ENCODE measurements around the gene HDAC4. TPM values are rescaled to one million over a fixed set of nuclear protein-coding genes. Genes with fewer than 3 reads are reported as not detected.

Gene HDAC4
- total RNA-seq, 6 donors from 2014 or later, result 16.1 to 108 (median 45.0) TPM

- Histone ChIP-seq H3K4me1 (peaks cover 35 to 54% (median 49%) of the 10 kb centered on the region in 4 donors), H3K27ac (peak overlapping the region in 2 of 4 donors; percentile 74 to 83), H3K27me3 (no peaks in the 10 kb centered on the region), H3K4me3 (no peak overlapping the region), H3K36me3 (no peaks in the 10 kb centered on the region), H3K9me3 (no peaks in the 10 kb centered on the region)
- WGBS, 2 donors, result 66 to 67% methylated on average over 11 of the region's 11 CpGs
- TF ChIP-seq EP300 (IDR thresholded peaks at IDR 0.05), result no peak
- no peak for TF ChIP-seq POLR2A (IDR thresholded peaks at IDR 0.05)
- no peak for TF ChIP-seq POLR2AphosphoS5 (IDR thresholded peaks at IDR 0.05)
- no peak for TF ChIP-seq CTCF (IDR thresholded peaks at IDR 0.05)
- no peak for ATAC-seq (ENCODE audit: low FRiP score in 2 of 2)
- DNase-seq, result no peak
These were observed 171.1 kb downstream of the HDAC4 start for GRCh38 chr2:239229545-239230279.

GRCh38 chr2:239227661-239228371 is 173.0 kb downstream of the HDAC4 start:
- Histone ChIP-seq H3K27ac (peak overlapping the region in 2 of 4 donors; percentile 23 to 61), H3K4me3 (no peak overlapping the region), H3K9me3 (no peaks in the 10 kb centered on the region), H3K27me3 (no peaks in the 10 kb centered on the region), H3K4me1 (peaks cover 45 to 69% (median 62%) of the 10 kb centered on the region in 4 donors), H3K36me3 (no peaks in the 10 kb centered on the region)
- DNase-seq, result no peak
- no peak for TF ChIP-seq POLR2A (IDR thresholded peaks at IDR 0.05)
- no peak for TF ChIP-seq CTCF (IDR thresholded peaks at IDR 0.05)
- no peak for TF ChIP-seq POLR2AphosphoS5 (IDR thresholded peaks at IDR 0.05)
- TF ChIP-seq EP300 (IDR thresholded peaks at IDR 0.05), result no peak
- 81 to 96% methylated on average over 9 to 14 of the region's 14 CpGs for WGBS, 2 donors
- no peak for ATAC-seq (ENCODE audit: low FRiP score in 2 of 2)

GRCh38 chr2:239226677-239227581 is 173.9 kb downstream of the HDAC4 start:
- TF ChIP-seq POLR2A (IDR thresholded peaks at IDR 0.05) (no peak), POLR2AphosphoS5 (IDR thresholded peaks at IDR 0.05) (no peak), CTCF (IDR thresholded peaks at IDR 0.05) (no peak), EP300 (IDR thresholded peaks at IDR 0.05) (no peak)
- peak in 1 of 2 donors; percentile 59 for DNase-seq
- ATAC-seq (ENCODE audit: low FRiP score in 2 of 2), result peak in 1 of 2 donors; percentile 9
- H3K36me3 ChIP-seq, result no peaks in the 10 kb centered on the region
- 81 to 82% methylated on average over 13 to 14 of the region's 17 CpGs for WGBS, 2 donors
- peak overlapping the region in 3 of 4 donors; percentile 23 to 93 (median 61) for H3K27ac ChIP-seq
- H3K4me1 ChIP-seq, result peaks cover 54 to 78% (median 67%) of the 10 kb centered on the region in 4 donors
- no peak overlapping the region for H3K4me3 ChIP-seq
- H3K9me3 ChIP-seq, result no peaks in the 10 kb centered on the region
- no peaks in the 10 kb centered on the region for H3K27me3 ChIP-seq

DNA sequence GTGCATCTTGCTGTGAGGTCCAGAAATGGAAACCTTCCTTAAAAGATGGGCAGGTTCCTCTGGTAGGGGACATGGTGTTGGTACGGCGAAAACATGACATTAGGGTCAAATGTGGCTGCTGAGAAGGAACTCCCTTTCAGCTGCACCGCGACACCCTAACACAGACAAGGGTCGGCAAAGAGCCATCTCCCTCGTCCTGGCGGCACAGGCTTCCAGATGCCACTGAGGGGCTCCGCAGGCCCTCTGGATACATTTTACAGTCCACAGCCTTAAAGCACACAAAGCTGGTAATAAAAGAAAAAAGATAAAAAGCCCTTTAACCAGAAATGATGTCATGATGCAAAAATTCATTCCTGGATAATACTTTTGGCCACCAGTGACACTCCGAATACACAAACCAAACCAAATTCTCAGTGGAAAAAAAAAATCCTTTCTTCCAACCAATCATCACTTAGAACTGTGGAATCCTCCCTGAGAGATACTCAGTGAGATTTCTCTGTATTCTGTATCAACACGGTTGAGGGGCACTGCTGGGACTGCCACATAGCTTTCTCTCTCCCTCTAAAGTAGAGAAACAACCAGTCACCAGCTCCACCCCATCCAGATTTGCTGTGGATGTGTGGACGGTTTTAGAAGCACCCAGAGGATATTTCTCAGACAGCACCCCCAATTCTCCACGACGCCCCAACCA is 174.8 kb downstream of the HDAC4 start:
- DNase-seq, result no peak
- peak in 1 of 2 donors; percentile 26 for ATAC-seq (ENCODE audit: low FRiP score in 2 of 2)
- Histone ChIP-seq H3K4me3 (no peak overlapping the region), H3K9me3 (no peaks in the 10 kb centered on the region), H3K36me3 (no peaks in the 10 kb centered on the region), H3K27me3 (no peaks in the 10 kb centered on the region), H3K27ac (peak overlapping the region; percentile 16 to 93 (median 70)), H3K4me1 (peaks cover 59 to 80% (median 73%) of the 10 kb centered on the region in 4 donors)
- WGBS, 2 donors, result 70 to 79% methylated on average over 13 of the region's 13 CpGs
- no peak for TF ChIP-seq CTCF (IDR thresholded peaks at IDR 0.05)
